Vagina (tissue), 2 donors: ENCODE measurements around the gene PLAC1.

ENCODE experiments used
- POLR2A ChIP-seq, 2 donors: fragments of 450-650 bp; IDR thresholded peaks; one replicate each; pipeline ENCODE4 v1.6.1; 2017; ENCODE audit warnings: antibody characterized with exemption in 2 of 2, mild to moderate bottlenecking in 2 of 2, moderate library complexity in 2 of 2
- TF ChIP-seq, protein P1 (sequence below), 3 experiments: fragments of 450-650 bp in 2 of 3; fragments of 200-600 bp in 1 of 3; sonication (generic) in 1 of 3; IDR thresholded peaks; one replicate each; pipeline ENCODE4 v1.5.1; 2017 to 2019; ENCODE audit warnings: antibody characterized with exemption in 3 of 3, mild to moderate bottlenecking in 2 of 3, moderate library complexity in 2 of 3

DNA sequence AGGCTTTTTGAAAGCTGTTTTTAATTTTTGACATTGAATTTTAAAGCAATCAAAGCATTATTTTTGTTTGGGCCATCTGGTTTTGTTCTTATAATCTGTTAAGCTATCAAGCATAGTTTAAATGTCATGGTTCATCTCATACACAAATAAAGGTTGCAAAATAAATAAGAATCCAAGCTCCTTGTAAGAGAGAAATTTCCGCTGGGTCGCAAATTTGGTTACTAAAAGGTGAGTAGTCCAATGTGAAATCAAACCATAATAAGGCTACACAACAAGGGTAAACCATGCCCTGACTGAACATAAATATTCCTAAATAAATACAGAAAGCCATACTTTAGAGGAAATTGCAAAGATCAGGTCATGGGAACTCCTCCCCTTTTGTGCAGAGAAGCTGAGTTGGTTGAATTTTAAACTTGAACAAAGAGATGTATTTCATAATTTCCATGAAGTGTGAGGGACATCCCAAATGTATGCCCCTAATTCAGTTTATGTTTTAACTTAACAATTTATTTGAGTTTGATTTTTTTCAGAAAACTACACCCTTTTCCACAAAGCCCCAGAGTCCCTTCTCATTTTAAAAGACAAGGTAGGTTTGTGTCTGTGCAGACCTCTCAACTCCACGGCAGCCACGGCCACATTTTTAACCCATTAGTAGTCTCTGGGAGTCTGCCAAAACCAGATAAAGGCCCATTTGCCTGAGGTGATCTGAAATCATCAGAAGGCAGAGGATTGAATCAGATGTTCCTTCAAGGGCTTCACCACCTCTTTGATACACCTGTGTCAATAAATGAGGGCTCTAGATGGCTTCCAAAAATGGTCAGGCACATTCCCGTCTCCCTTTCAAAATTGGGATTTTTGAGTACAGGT, 85.2 kb downstream of the PLAC1 start:
- TF ChIP-seq, protein P1, sequence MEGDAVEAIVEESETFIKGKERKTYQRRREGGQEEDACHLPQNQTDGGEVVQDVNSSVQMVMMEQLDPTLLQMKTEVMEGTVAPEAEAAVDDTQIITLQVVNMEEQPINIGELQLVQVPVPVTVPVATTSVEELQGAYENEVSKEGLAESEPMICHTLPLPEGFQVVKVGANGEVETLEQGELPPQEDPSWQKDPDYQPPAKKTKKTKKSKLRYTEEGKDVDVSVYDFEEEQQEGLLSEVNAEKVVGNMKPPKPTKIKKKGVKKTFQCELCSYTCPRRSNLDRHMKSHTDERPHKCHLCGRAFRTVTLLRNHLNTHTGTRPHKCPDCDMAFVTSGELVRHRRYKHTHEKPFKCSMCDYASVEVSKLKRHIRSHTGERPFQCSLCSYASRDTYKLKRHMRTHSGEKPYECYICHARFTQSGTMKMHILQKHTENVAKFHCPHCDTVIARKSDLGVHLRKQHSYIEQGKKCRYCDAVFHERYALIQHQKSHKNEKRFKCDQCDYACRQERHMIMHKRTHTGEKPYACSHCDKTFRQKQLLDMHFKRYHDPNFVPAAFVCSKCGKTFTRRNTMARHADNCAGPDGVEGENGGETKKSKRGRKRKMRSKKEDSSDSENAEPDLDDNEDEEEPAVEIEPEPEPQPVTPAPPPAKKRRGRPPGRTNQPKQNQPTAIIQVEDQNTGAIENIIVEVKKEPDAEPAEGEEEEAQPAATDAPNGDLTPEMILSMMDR (IDR thresholded peaks at IDR 0.05), result no peak
- no peak for TF ChIP-seq POLR2A (IDR thresholded peaks at IDR 0.05)
